SU-DHL-6 (cell line): ENCODE results near the gene ID4.

Experiments
- CTCF ChIP-seq: fragments of 200-600 bp; sonication (generic); IDR thresholded peaks from one replicate; pipeline ENCODE4 v1.5.1; 2017; ENCODE audit warnings: antibody characterized with exemption, mild to moderate bottlenecking, low read length, moderate library complexity; ENCODE audit not compliant: insufficient read depth, poor library complexity, severe bottlenecking
- EZH2phosphoT487 ChIP-seq: fragments of 200-600 bp; sonication (generic), shearing (Covaris generic); conservative IDR thresholded peaks from 2 replicates; pipeline ENCODE4 v1.6.1; 2018; ENCODE audit warnings: mild to moderate bottlenecking, antibody characterized with exemption, low read length, moderate library complexity, mixed read lengths

DNA sequence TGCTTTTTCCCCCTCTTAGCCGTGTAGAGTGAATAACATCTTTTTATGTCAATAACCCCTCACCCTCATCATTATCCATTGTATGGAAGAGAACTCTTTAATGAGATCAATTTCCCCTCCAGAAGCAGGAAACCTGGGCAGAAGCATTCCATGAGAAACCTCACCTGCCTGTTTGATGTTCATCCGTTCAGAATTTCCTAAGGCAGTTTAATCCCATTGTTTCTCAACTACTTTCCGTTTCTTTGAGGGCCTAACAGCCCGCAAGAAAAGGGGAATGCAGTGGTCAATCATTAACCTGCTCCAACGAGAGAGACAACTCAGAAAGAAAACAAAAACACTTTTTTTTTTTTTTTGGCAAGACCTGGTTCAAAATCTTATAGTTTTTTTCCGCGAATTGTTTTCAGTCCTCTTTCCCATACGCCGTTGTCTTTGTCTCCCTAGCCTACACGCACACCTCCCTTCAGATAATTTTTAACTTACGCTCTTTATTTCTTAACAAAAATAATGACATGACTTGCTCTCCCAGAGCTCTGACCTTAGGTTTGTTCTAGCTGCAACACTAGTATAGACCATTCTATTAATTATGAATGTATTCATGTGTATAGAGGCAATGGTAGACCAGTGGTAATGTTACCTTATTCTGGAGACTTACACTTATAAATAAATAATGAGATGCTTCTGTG lies 25.6 kb upstream of the ID4 start:
- no peak for TF ChIP-seq CTCF
- no peak for TF ChIP-seq EZH2phosphoT487
